ENCODE data around the gene MOGAT2. TPM values are rescaled to one million over a fixed set of nuclear protein-coding genes. Genes with fewer than 3 reads are reported as not detected.
"Not testable (repeated sequence)": the region's sequence is repeated elsewhere in the genome, so short reads cannot be mapped to it uniquely, and the experiment has no call there.

The MOGAT2 gene
- total RNA-seq (2014; rRNA removed; shearing (Covaris generic)), result not detected in 2 replicates

- DNase-seq (ENCODE audit: low read depth), result peak; percentile 37
Observed at GRCh38 chr11:75717608-75718418, at the start of gene MOGAT2. Gene MOGAT2 (plus strand): TSS chr11:75717838. CDS start chr11:75717889, 51 bp downstream.

GRCh38 chr11:75668451-75669297 lies 49.0 kb upstream of the MOGAT2 start, which contains the start of gene MAP6:
Gene MAP6 (minus strand): TSS chr11:75669038. CDS start chr11:75668369, 669 bp downstream.
- peak; percentile 36 for DNase-seq (ENCODE audit: low read depth)

GRCh38 chr11:75673977-75674582 lies 43.6 kb upstream of the MOGAT2 start:
- peak; percentile 77 for DNase-seq (ENCODE audit: low read depth)

GRCh38 chr11:75677275-75677674 lies 40.4 kb upstream of the MOGAT2 start:
- no peak for DNase-seq (ENCODE audit: low read depth)

- DNase-seq (ENCODE audit: low read depth), result no peak
Observed at GRCh38 chr11:75677909-75678308, 39.7 kb upstream of the MOGAT2 start.

GRCh38 chr11:75678620-75679259 lies 38.9 kb upstream of the MOGAT2 start:
- no peak for DNase-seq (ENCODE audit: low read depth)

- no peak for DNase-seq (ENCODE audit: low read depth)
Observed at GRCh38 chr11:75679566-75679965, 38.1 kb upstream of the MOGAT2 start.

- not testable (repeated sequence) for DNase-seq (ENCODE audit: low read depth)
Observed at GRCh38 chr11:75683856-75684255, 33.8 kb upstream of the MOGAT2 start.

- peak; percentile 42 for DNase-seq (ENCODE audit: low read depth)
Observed at GRCh38 chr11:75689863-75690609, 27.6 kb upstream of the MOGAT2 start.

GRCh38 chr11:75691804-75692203 lies 25.8 kb upstream of the MOGAT2 start:
- DNase-seq (ENCODE audit: low read depth), result no peak

- DNase-seq (ENCODE audit: low read depth), result peak; percentile 40
Observed at GRCh38 chr11:75697906-75698581, 19.6 kb upstream of the MOGAT2 start.

- no peak for DNase-seq (ENCODE audit: low read depth)
Observed at GRCh38 chr11:75700940-75701339, 16.7 kb upstream of the MOGAT2 start.

- no peak for DNase-seq (ENCODE audit: low read depth)
Observed at GRCh38 chr11:75703695-75704237, 13.9 kb upstream of the MOGAT2 start.

- DNase-seq (ENCODE audit: low read depth), result no peak
Observed at GRCh38 chr11:75705541-75705940, 12.1 kb upstream of the MOGAT2 start.

- DNase-seq (ENCODE audit: low read depth), result peak; percentile 64
Observed at GRCh38 chr11:75706260-75706729, 11.3 kb upstream of the MOGAT2 start.

- DNase-seq (ENCODE audit: low read depth), result no peak
Observed at GRCh38 chr11:75714211-75714610, 3.4 kb upstream of the MOGAT2 start.

- DNase-seq (ENCODE audit: low read depth), result no peak
Observed at GRCh38 chr11:75715688-75716087, 1.9 kb upstream of the MOGAT2 start.

- no peak for DNase-seq (ENCODE audit: low read depth)
Observed at GRCh38 chr11:75716659-75717058, 979 bp upstream of the MOGAT2 start.

GRCh38 chr11:75718419-75719339 lies 1.0 kb downstream of the MOGAT2 start:
- DNase-seq (ENCODE audit: low read depth), result no peak

All from M059J (cell line).